ENCODE measurements around the gene ANKRD44.

The ANKRD44 gene

DNA sequence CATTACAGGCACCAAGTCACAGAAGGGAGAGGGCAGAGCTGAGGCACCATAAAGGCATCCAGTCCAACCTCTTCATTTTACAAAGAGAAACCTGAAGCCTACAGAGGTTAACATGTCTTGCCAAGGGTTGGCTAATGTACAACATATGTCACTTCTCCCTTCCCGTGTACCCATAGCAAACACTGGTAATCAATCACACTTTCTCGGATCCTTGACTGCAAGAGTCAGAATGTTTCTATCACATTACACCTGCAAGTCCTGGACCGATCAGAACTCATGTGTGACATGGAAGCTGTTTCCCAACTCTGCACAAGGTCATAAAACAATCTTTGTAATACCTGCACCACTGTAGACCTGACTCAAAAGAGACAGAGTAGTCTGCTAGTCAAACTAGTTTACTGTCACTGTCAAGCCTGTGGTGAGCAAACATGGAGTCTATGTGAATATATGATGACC is 6.0 kb downstream of the ANKRD44 start:
- TF ChIP-seq POLR2AphosphoS5 (IDR thresholded peaks at IDR 0.05; ENCODE audit: low read depth, low read length) (no peak), FOXP2 (optimal IDR thresholded peaks at IDR 0.05; ENCODE audit: borderline replicate concordance, extremely low read depth, extremely low read length, insufficient read depth) (no peak), TAF1 (IDR thresholded peaks at IDR 0.05; ENCODE audit: borderline replicate concordance, insufficient read depth, low read length) (no peak), SIN3A (IDR thresholded peaks at IDR 0.05; ENCODE audit: borderline replicate concordance, insufficient read depth, low read length) (no peak)
- TF ChIP-seq, protein P1, sequence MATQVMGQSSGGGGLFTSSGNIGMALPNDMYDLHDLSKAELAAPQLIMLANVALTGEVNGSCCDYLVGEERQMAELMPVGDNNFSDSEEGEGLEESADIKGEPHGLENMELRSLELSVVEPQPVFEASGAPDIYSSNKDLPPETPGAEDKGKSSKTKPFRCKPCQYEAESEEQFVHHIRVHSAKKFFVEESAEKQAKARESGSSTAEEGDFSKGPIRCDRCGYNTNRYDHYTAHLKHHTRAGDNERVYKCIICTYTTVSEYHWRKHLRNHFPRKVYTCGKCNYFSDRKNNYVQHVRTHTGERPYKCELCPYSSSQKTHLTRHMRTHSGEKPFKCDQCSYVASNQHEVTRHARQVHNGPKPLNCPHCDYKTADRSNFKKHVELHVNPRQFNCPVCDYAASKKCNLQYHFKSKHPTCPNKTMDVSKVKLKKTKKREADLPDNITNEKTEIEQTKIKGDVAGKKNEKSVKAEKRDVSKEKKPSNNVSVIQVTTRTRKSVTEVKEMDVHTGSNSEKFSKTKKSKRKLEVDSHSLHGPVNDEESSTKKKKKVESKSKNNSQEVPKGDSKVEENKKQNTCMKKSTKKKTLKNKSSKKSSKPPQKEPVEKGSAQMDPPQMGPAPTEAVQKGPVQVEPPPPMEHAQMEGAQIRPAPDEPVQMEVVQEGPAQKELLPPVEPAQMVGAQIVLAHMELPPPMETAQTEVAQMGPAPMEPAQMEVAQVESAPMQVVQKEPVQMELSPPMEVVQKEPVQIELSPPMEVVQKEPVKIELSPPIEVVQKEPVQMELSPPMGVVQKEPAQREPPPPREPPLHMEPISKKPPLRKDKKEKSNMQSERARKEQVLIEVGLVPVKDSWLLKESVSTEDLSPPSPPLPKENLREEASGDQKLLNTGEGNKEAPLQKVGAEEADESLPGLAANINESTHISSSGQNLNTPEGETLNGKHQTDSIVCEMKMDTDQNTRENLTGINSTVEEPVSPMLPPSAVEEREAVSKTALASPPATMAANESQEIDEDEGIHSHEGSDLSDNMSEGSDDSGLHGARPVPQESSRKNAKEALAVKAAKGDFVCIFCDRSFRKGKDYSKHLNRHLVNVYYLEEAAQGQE (IDR thresholded peaks at IDR 0.05; ENCODE audit: insufficient read depth in 1 of 2, low read depth in 2 of 2, low read length in 2 of 2) = no peak

DNA sequence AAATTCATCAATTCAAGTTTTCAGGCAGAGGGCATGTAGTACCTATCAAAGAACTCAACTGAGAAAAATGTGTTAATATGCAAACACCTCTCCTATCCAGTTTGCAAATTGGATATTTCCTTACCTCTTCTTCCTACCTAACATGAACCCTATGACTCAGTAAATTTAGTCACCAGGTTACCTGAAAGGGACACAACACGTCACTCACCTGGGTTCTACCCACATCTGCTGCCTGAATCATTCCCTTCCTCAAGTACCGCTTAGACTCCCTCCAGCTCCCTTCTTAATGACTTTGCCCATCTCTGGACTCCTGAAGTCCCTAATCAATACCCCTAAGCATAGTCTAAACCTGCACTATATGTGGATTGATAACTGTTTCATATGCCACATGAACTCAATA is 10.4 kb downstream of the ANKRD44 start:
- no peak for TF ChIP-seq TAF1 (IDR thresholded peaks at IDR 0.05; ENCODE audit: borderline replicate concordance, insufficient read depth, low read length)
- no peak for TF ChIP-seq FOXP2 (optimal IDR thresholded peaks at IDR 0.05; ENCODE audit: borderline replicate concordance, extremely low read depth, extremely low read length, insufficient read depth)

DNA sequence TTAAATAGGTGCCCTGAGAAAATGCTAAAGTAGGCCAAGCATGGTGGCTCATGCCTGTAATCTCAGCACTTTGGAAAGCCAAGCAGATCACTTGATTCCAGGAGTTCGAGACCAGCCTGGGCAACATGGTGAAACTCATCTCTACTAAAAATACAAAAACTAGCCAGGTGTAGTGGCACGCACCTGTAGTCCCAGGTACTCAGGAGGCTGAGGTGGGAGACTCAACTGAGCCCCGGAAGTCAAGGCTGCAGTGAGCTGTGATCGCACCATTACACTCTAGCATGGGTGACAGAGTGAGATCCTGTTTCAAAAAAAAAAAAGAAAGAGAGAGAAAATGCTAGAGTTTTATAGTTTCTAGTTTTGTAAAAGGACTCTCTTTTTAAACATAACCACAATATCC is 12.0 kb downstream of the ANKRD44 start:
- TF ChIP-seq TAF1 (IDR thresholded peaks at IDR 0.05; ENCODE audit: borderline replicate concordance, insufficient read depth, low read length) (no peak), SIN3A (IDR thresholded peaks at IDR 0.05; ENCODE audit: borderline replicate concordance, insufficient read depth, low read length) (no peak), FOXP2 (optimal IDR thresholded peaks at IDR 0.05; ENCODE audit: borderline replicate concordance, extremely low read depth, extremely low read length, insufficient read depth) (no peak), POLR2AphosphoS5 (IDR thresholded peaks at IDR 0.05; ENCODE audit: low read depth, low read length) (no peak)
- TF ChIP-seq, protein P1 (IDR thresholded peaks at IDR 0.05; ENCODE audit: insufficient read depth in 1 of 2, low read depth in 2 of 2, low read length in 2 of 2) = no peak

DNA sequence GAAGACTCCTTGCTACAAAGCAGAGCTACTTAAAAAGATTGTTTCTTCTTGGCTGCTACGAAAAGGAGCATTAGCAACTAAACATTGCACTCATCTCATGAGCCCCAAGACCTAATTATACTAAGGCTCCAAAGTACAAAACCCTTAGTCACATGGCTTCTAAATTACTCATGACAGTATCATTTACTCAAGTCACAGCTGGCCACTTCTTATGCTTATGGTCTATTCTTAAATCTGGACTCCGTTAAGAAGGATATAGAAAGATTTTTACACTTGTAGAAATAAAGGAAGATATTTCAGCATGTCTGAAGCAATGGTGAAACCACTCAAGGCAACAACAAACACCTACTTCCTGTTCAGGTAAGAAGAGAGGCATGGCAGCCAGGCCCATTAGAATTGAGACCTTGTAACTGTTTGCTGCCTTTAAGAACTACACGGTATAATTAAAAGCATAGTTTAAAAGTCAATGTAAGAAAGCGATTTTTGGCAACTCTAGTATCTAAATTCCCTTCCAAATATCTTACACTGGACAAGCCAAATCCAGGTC is 12.7 kb downstream of the ANKRD44 start:
- TF ChIP-seq POLR2AphosphoS5 (IDR thresholded peaks at IDR 0.05; ENCODE audit: low read depth, low read length) (no peak), SIN3A (IDR thresholded peaks at IDR 0.05; ENCODE audit: borderline replicate concordance, insufficient read depth, low read length) (no peak), TAF1 (IDR thresholded peaks at IDR 0.05; ENCODE audit: borderline replicate concordance, insufficient read depth, low read length) (no peak), FOXP2 (optimal IDR thresholded peaks at IDR 0.05; ENCODE audit: borderline replicate concordance, extremely low read depth, extremely low read length, insufficient read depth) (no peak)
- TF ChIP-seq, protein P1 (IDR thresholded peaks at IDR 0.05; ENCODE audit: insufficient read depth in 1 of 2, low read depth in 2 of 2, low read length in 2 of 2) = no peak

DNA sequence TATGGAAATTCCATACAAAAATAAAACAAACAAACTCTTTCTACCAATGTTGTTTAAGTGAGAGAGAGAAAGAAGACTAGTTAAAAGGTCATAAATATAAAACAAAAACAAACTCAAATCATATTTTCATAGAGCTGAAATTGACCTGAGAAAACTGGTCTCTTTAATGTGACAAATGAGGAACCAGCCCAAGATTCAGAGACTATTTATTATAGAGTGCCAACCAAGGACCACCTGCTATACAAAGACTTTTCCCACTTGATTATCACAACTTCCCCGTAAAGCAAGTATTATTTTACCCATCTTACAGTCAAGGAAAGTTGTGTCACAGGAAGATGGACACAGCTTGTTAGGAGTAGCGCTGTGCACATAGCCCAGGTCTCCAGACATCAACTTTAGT is 13.3 kb downstream of the ANKRD44 start:
- no peak for TF ChIP-seq FOXP2 (optimal IDR thresholded peaks at IDR 0.05; ENCODE audit: borderline replicate concordance, extremely low read depth, extremely low read length, insufficient read depth)
- TF ChIP-seq, protein P1 (IDR thresholded peaks at IDR 0.05; ENCODE audit: insufficient read depth in 1 of 2, low read depth in 2 of 2, low read length in 2 of 2) = no peak
- TF ChIP-seq SIN3A (IDR thresholded peaks at IDR 0.05; ENCODE audit: borderline replicate concordance, insufficient read depth, low read length) = no peak
- TF ChIP-seq POLR2AphosphoS5 (IDR thresholded peaks at IDR 0.05; ENCODE audit: low read depth, low read length) = no peak
- TF ChIP-seq TAF1 (IDR thresholded peaks at IDR 0.05; ENCODE audit: borderline replicate concordance, insufficient read depth, low read length) = no peak

Data from PFSK-1 (cell line).